Pancreas (tissue), 10 donors: Measurements from ENCODE around the gene CEBPG. TPM values are rescaled to one million over a fixed set of nuclear protein-coding genes. Genes with fewer than 3 reads are reported as not detected.

Experiments used
- ATAC-seq, 4 donors: fragments of 200-7000 bp; cut with Tn5 transposase; one replicate each; pipeline versions ENCODE4 v1.8.0 to v1.9.1; 2020; ENCODE audit warnings: mild to moderate bottlenecking in 4 of 4, moderate library complexity in 4 of 4
- DNase-seq, 6 donors: peaks; one replicate each; pipeline ENCODE4 v3.0.0-alpha.2; 2020
- FAIRE-seq: peaks from 2 replicates; lab custom pipeline; 2012; peaks lifted over from hg19 to GRCh38; lab: Jason Lieb, UNC
- H3K27ac ChIP-seq, 4 donors: fragments of 200-600 bp; sonication (generic); 1 replicate in 3 of 4; 2 replicates in 1 of 4; pipeline versions ENCODE4 v1.5.0 to v1.8.0; 2020
- H3K27me3 ChIP-seq, 4 donors: fragments of 200-600 bp; one replicate each; pipeline ENCODE4 v1.8.0; 2021
- H3K36me3 ChIP-seq, 3 donors: fragments of 200-600 bp; sonication (generic) in 1 of 3; one replicate each; pipeline versions ENCODE4 v1.5.0 to v1.8.0; 2020 to 2021
- H3K4me1 ChIP-seq, 3 donors: fragments of 200-600 bp; one replicate each; pipeline ENCODE4 v1.8.0; 2021
- H3K4me3 ChIP-seq, 4 donors: fragments of 200-600 bp; sonication (generic) in 2 of 4; one replicate each; pipeline versions ENCODE4 v1.5.0 to v1.8.0; 2020 to 2021
- H3K9me3 ChIP-seq, 4 donors: fragments of 200-600 bp; one replicate each; pipeline ENCODE4 v1.8.0; 2021
- CTCF ChIP-seq, 4 donors: fragments of 200-600 bp; sonication (generic) in 3 of 4; IDR thresholded peaks; one replicate each; pipeline versions ENCODE4 v1.5.0 to v1.8.0; 2021; ENCODE audit warnings: antibody characterized with exemption in 4 of 4
- WGBS, 2 donors: extraction: QIAGEN DNeasy Blood & Tissue Kit; methylation state at CpG; one replicate each; pipeline ENCODE4 v1.1.7; 2013; 5-methylcytosine and 5-hydroxymethylcytosine counted together
- intact Hi-C, 3 donors: fragments of 100-400 bp; cut with DNase I; formaldehyde crosslinking; loops; one replicate each; pipeline versions ENCODE4 v1.11.1 to v1.14.2; 2022
- polyA plus RNA-seq, 2 donors: library from polyadenylated mRNA; stranded (reverse); fragments of 200-250 nt; gene quantifications; one replicate each; pipeline ENCODE4 v1.2.3, GENCODE V29; 2013
- total RNA-seq, 6 donors: library from RNA; stranded (reverse); fragmentation: NEBNext Ultra II Directional in 4 of 6; extraction: Animal tissue kit (Norgen Biotek cat#: 25700) in 4 of 6; gene quantifications; one replicate each; pipeline versions ENCODE4 v1.2.1 to v1.2.4, GENCODE V29; 2021 to 2023
- donor health status: healthy with polysubstance abuse.
- donor health status: DM: no; HTN: no; CAD: no; lungs with moderate emphysema.
- donor health status: DM: no; HTN: no; CAD: no.
- donor health status: control.
- donor health status: control.
- donor health status: Bipolar disorder and iron deficiency.
- donor health status: DM: yes; HTN: yes; CAD: no.
- donor health status: DM: no; HTN: no; CAD: no.
- donor health status: DM: no; HTN: no; CAD: no.
- donor health status: DM: yes; HTN: yes; CAD: no.

CEBPG gene
- total and polyA plus RNA-seq, 8 donors = 6.2 to 34.5 (median 9.4) TPM

GRCh38 chr19:33358408-33358807, 15.1 kb upstream of the CEBPG start:
- intact Hi-C loops = no loop called here
- no peak for TF ChIP-seq CTCF (IDR thresholded peaks at IDR 0.05)
- WGBS, 2 donors = 72 to 87% methylated on average over 6 of the region's 6 CpGs
- H3K36me3 ChIP-seq = no peaks in the 10 kb centered on the region
- no peak for ATAC-seq
- no peaks in the 10 kb centered on the region for H3K9me3 ChIP-seq
- H3K27ac ChIP-seq = no peak overlapping the region
- no peak for FAIRE-seq
- DNase-seq = no peak
- H3K4me1 ChIP-seq = no peaks in the 10 kb centered on the region
- no peak overlapping the region for H3K4me3 ChIP-seq
- no peaks in the 10 kb centered on the region for H3K27me3 ChIP-seq

GRCh38 chr19:33359581-33359980, 13.9 kb upstream of the CEBPG start:
- DNase-seq = no peak
- no peak for ATAC-seq
- intact Hi-C loops = no loop called here
- no peaks in the 10 kb centered on the region for H3K36me3 ChIP-seq
- H3K4me3 ChIP-seq = no peak overlapping the region
- TF ChIP-seq CTCF (IDR thresholded peaks at IDR 0.05) = no peak
- FAIRE-seq = no peak
- 67 to 84% methylated on average over 3 of the region's 3 CpGs for WGBS, 2 donors
- H3K4me1 ChIP-seq = no peaks in the 10 kb centered on the region
- H3K27ac ChIP-seq = no peak overlapping the region
- no peaks in the 10 kb centered on the region for H3K27me3 ChIP-seq
- H3K9me3 ChIP-seq = no peaks in the 10 kb centered on the region

DNA sequence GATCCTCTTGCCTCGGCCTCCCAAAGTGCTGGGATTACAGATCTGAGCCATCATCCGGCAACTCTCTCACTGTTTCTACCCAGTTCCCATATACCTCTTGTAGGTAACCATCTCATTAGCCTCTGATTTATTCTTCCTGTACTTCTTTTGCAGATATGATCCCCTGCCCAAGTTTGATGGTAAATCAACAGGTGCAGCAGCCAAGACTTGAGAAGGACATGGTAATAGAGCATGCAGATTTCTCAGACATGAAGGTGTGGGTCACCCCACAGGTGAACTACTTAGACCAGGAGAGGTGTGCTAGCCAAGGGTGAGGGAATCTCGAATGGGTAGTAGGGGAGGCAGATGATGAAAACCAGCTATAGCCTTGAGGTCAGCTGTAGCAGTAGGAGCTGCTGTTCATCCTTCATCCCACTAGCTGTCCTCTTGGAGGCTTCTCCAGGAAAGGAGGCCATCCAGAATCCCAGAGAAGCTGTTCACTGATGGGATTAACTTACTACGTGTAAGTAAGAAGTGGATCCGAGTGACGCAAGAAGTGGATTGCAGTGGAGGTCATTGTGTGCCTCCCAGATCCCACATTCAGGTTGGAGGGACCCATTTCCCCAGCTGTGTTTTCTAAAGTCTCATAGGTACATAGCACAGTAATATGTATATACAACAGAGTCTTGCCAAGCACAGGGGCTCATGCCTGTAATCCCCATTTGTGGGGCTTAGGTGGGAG, 10.8 kb upstream of the CEBPG start:
- no peaks in the 10 kb centered on the region for H3K9me3 ChIP-seq
- intact Hi-C loops = no loop called here
- 72 to 80% methylated on average over 6 of the region's 6 CpGs for WGBS, 2 donors
- DNase-seq = no peak
- TF ChIP-seq CTCF (IDR thresholded peaks at IDR 0.05) = no peak
- H3K27me3 ChIP-seq = no peaks in the 10 kb centered on the region
- no peak for ATAC-seq
- no peak overlapping the region for H3K4me3 ChIP-seq
- H3K36me3 ChIP-seq = no peaks in the 10 kb centered on the region
- no peaks in the 10 kb centered on the region for H3K4me1 ChIP-seq
- FAIRE-seq = no peak
- no peak overlapping the region for H3K27ac ChIP-seq

GRCh38 chr19:33363476-33363875, 10.0 kb upstream of the CEBPG start:
- H3K27me3 ChIP-seq = no peaks in the 10 kb centered on the region

More at GRCh38 chr19:33363476-33363875, 10.0 kb upstream of the CEBPG start:
- no peaks in the 10 kb centered on the region for H3K36me3 ChIP-seq
- ATAC-seq (no peak), DNase-seq (no peak), FAIRE-seq (no peak)
- 76 to 88% methylated on average over 5 of the region's 5 CpGs for WGBS, 2 donors
- intact Hi-C loops = no loop called here
- H3K4me1 ChIP-seq = no peaks in the 10 kb centered on the region
- H3K9me3 ChIP-seq = no peaks in the 10 kb centered on the region
- H3K27ac ChIP-seq = no peak overlapping the region
- H3K4me3 ChIP-seq = no peak overlapping the region
- no peak for TF ChIP-seq CTCF (IDR thresholded peaks at IDR 0.05)
